Left renal pelvis (tissue), 4 donors: ENCODE data around the gene EGR1. TPM values are rescaled to one million over a fixed set of nuclear protein-coding genes. Genes with fewer than 3 reads are reported as not detected.
"Not testable (repeated sequence)": the region's sequence is repeated elsewhere in the genome, so short reads cannot be mapped to it uniquely, and the experiment has no call there.

Source experiments
- DNase-seq, 4 donors: peaks; one replicate each; pipeline ENCODE4 v3.0.0-alpha.2; 2013; ENCODE audit warnings: low read depth in 4 of 4, low spot score in 3 of 4
- polyA plus RNA-seq, 4 donors: library from polyadenylated mRNA; unstranded; fragments of 120-200 nt; gene quantifications; one replicate each; pipeline ENCODE4 v1.2.1, GENCODE V29; 2013; ENCODE audit not compliant: insufficient read length in 4 of 4

The EGR1 gene
- polyA plus RNA-seq, 4 donors = 35.2 to 2,794 (median 56.3) TPM

GRCh38 chr5:138503487-138504270 is 38.4 kb downstream of the EGR1 start:
- no peak for DNase-seq

DNA sequence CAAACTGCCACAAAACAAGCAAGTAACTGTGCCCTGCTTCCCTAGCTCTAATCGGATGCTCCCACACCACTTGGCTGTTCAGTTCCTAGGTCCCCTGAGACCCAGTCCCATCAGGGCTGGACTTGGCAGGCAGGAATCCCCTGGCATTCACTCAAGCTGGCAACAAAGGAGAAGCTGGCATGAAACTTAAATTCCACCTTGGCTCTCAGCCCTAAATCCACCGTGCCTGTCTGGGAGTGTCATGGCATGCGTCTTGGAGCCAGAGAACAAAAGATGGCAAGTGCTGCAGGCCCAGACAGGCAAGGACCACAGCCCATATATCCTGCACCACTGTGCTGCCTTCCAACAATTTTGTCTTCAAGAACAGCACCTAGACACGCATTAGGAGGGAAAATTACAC is 39.5 kb downstream of the EGR1 start:
- DNase-seq = no peak

GRCh38 chr5:138506370-138507306 is 41.4 kb downstream of the EGR1 start:
- DNase-seq = no peak

- not testable (repeated sequence) for DNase-seq
Measured at GRCh38 chr5:138507485-138507884, 42.2 kb downstream of the EGR1 start.

DNA sequence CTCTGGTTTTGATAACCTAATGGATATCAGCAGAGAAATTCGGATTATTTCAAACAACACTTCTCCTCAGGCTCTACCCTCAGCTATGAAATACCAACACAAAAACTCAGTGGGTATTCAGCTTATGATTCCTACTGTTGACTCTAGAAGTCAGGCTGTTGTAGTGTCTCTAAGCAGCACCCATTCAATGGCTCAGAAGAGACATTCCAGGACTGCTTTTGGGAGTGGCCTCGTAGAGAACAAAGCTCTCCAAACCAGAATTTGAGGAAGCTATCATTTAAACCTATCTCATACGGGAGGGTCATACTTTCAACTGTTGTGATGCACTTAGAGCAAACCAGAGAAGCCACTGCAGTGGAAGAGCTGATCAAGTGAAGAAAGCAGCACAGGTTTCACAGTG is 43.7 kb downstream of the EGR1 start:
- DNase-seq = no peak

- no peak for DNase-seq
Measured at GRCh38 chr5:138514021-138514420, 48.7 kb downstream of the EGR1 start.

DNA sequence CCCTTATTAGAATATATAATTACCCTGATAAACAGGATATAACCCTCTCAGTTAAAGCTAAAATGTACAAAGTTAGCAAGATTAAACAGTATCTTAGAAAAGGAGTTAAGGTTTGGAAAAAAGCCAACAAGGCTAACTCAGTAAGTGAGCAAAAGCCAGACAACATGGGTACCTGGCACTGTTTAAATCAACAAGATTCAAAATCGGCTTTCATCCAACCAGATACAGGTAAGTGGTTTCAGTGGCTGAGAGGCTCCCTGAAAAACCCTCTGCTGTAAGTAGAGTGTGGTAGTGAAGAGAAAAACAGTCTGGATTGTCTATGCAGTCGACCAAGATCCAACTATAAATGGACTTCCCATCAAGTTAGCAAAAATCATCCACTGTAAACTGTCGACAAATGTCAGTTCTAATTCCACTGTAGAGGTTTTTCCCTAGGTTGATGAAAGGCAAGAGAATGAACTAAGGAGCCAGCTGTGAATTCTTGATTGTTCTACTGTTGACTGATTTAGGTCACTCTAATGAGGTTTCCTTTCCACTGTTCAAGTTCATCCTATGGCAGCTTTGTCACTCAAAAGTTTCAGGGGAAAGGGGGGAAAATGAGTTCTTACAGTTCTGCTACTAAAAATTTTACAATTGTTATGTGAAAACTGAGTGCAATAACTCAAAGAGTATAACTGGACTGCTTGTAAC is 50.4 kb downstream of the EGR1 start:
- DNase-seq = no peak

DNA sequence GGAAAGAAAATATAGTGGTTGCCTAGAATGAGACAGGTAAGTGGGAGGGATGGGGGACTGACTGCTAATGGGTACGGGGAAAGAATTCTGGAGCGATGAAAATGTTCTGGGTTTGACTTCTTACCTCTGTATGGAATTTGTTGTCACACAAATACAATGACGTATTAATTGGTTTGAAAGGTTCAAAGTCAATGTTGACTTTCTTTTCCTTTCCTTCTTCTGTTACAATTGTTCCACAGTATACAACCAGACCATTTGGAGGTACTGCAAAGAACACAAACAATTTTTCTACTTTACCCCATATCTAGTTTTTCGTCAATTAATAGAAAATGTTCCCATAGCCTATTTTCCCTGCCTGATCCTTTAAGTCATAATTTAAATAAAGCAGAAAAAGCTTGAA is 52.2 kb downstream of the EGR1 start:
- no peak for DNase-seq

Other genes with a start within 250 kb of the EGR1 start
- 1 to 10 TPM; 2.7 to 6.6 (median 5.5) TPM for gene GFRA3, start 190.9 kb upstream of the EGR1 start, polyA plus RNA-seq
- 1 to 10 TPM; 6.5 to 8.0 (median 7.2) TPM for gene CDC25C, start 133.7 kb upstream of the EGR1 start, polyA plus RNA-seq
- 10 to 100 TPM; 28.6 to 35.2 (median 32.4) TPM for gene FAM53C, start 127.2 kb upstream of the EGR1 start, polyA plus RNA-seq
- gene KDM3B, start 112.8 kb upstream of the EGR1 start, polyA plus RNA-seq = 100 to 1,000 TPM in 1 of 4 donors, 10 to 100 TPM in 3; 67.9 to 103 (median 89.4) TPM
- 10 to 100 TPM in 3 of 4 donors, 1 to 10 TPM in 1; 8.9 to 12.3 (median 10.7) TPM for gene REEP2, start 26.4 kb upstream of the EGR1 start, polyA plus RNA-seq
- 10 to 100 TPM; 54.1 to 82.0 (median 79.6) TPM for gene ETF1, start 77.8 kb downstream of the EGR1 start, polyA plus RNA-seq
- gene HSPA9, start 109.9 kb downstream of the EGR1 start, polyA plus RNA-seq = 100 to 1,000 TPM; 172 to 362 (median 318) TPM